Breast epithelium (tissue), 3 donors: ENCODE data around the gene OAS2.

Source experiments
- CTCF ChIP-seq, 3 donors: fragments of 450-650 bp; IDR thresholded peaks; one replicate each; pipeline ENCODE4 v1.5.1; 2016 to 2017; ENCODE audit warnings: antibody characterized with exemption in 3 of 3, mild to moderate bottlenecking in 3 of 3, moderate library complexity in 3 of 3
- POLR2AphosphoS5 ChIP-seq, 3 donors: sonication (generic); formaldehyde crosslinking; IDR thresholded peaks; one replicate each; pipeline ENCODE4 v1.6.1; 2017; ENCODE audit warnings: antibody characterized with exemption in 3 of 3

- TF ChIP-seq POLR2AphosphoS5 (IDR thresholded peaks at IDR 0.05) = no peak
- no peak for TF ChIP-seq CTCF (IDR thresholded peaks at IDR 0.05)
Observed at GRCh38 chr12:113019025-113019424, 40.7 kb downstream of the OAS2 start.
